ENCODE results near the gene ITGB6. TPM values are rescaled to one million over a fixed set of nuclear protein-coding genes. Genes with fewer than 3 reads are reported as not detected.

The ITGB6 gene
- total and polyA plus RNA-seq, 2 donors (not counting 3 experiments of a cell fraction or from before 2014, with no cell fraction given) = 0.03 TPM; not detected in 1

- no TSS peak for BruUV-seq (replicated peaks)
- POLR2A ChIA-PET = interaction anchor here (1.1 kb wide), 1 partner anchor 21 kb away, joined by 3 read pairs; no protein-coding TSS in a partner anchor
Observed at GRCh38 chr2:160225722-160226121, 25.6 kb upstream of the ITGB6 start.

DNA sequence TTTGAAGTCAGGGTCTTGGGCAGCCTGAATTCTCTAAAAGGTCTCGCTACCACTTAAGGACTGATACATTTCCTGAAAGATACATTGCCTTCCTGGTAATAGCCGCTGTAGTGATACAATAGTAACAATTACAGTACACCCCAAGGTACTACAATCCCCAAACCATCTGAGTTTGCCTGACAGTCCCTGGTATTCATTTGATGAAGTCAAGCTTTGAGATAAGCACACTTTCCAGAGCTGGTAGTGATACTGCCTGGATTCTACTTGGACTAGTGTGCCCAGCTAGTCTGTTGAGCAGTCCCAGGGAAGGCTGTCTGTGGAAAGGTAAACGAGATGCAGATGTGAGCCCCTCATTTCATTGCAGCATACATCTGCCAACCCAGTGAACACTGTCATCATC, 24.4 kb upstream of the ITGB6 start:
- DNase-seq (ENCODE audit: low read depth, low spot score) = no peak
- Histone ChIP-seq H2AFZ (ENCODE audit: low read depth, low read length) (no peak overlapping the region), H3K27me3 (ENCODE audit: control insufficient read depth in 2 of 2, insufficient read depth in 2 of 2, low read length in 2 of 2) (no peaks in the 10 kb centered on the region), H3K4me3 (replicated peaks in 1 of 3; ENCODE audit: insufficient read depth in 1 of 3, low read depth in 1 of 3, low read length in 3 of 3) (peak overlapping the region in 1 of 3 experiments; percentile 41), H3K4me2 (ENCODE audit: insufficient read depth, low read length) (peak overlapping the region; percentile 90), H3K36me3 (ENCODE audit: control insufficient read depth in 2 of 2, extremely low read depth in 1 of 2, insufficient read depth in 2 of 2, low read length in 2 of 2) (no peaks in the 10 kb centered on the region), H3K9ac (replicated peaks; ENCODE audit: extremely low read depth, insufficient read depth, low read length) (peak overlapping the region; percentile 68), H3K27ac (ENCODE audit: insufficient read depth, low read depth, low read length) (peak overlapping the region; percentile 95), H4K20me1 (replicated peaks; ENCODE audit: control insufficient read depth, extremely low read depth, insufficient read depth, low read length) (no peaks in the 10 kb centered on the region), H3K9me1 (replicated peaks; ENCODE audit: control insufficient read depth, extremely low read depth, insufficient read depth, low read length) (no peaks in the 10 kb centered on the region), H3K4me1 (ENCODE audit: control insufficient read depth, extremely low read depth, insufficient read depth, low read length) (peaks cover 85% of the 10 kb centered on the region), H3K79me2 (ENCODE audit: control insufficient read depth, insufficient read depth, low read length) (no peaks in the 10 kb centered on the region), H3K9me3 (replicated peaks; ENCODE audit: control insufficient read depth, insufficient read depth, low read length) (no peaks in the 10 kb centered on the region)
- TSS peak; percentile 3 for BruUV-seq (replicated peaks)
- POLR2A ChIA-PET = interaction anchor here (1.6 kb wide), 1 partner anchor 15 kb away, joined by 4 read pairs; no protein-coding TSS in a partner anchor
- intact Hi-C loops (cut with micrococcal nuclease) (loop anchor here (1.0 kb wide), 1 partner anchor 14 kb away; no protein-coding TSS in a partner anchor), dilution Hi-C loops (cut with MboI; ENCODE audit: extremely low pct_ligation_motif_present, low sequenced_read_pairs) (no loop called here)
- TF ChIP-seq POLR2AphosphoS5 (IDR thresholded peaks at IDR 0.05; ENCODE audit: insufficient read depth, low read depth, low read length) (peak; percentile 0), POLR2A (IDR thresholded peaks at IDR 0.05; ENCODE audit: low read depth, low read length) (peak; percentile 44), GATA2 (IDR thresholded peaks at IDR 0.05; ENCODE audit: insufficient read depth, insufficient read length, low read depth, low read length) (peak; percentile 3)
- TF ChIP-seq, protein P1, sequence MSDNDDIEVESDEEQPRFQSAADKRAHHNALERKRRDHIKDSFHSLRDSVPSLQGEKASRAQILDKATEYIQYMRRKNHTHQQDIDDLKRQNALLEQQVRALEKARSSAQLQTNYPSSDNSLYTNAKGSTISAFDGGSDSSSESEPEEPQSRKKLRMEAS (IDR thresholded peaks at IDR 0.05; ENCODE audit: insufficient read depth, insufficient read length) = no peak
- CTCF ChIA-PET = interaction anchor here (1.0 to 9.0 kb wide), 6 partner anchors 15 to 68 kb away, joined by 3 to 56 read pairs (median 4); no protein-coding TSS in a partner anchor
- FAIRE-seq = no peak

More at GRCh38 chr2:160225722-160226121, 25.6 kb upstream of the ITGB6 start:
- Histone ChIP-seq H2AFZ (ENCODE audit: low read depth, low read length) (no peak overlapping the region), H3K27me3 (ENCODE audit: control insufficient read depth in 2 of 2, insufficient read depth in 2 of 2, low read length in 2 of 2) (no peaks in the 10 kb centered on the region), H3K9ac (replicated peaks; ENCODE audit: extremely low read depth, insufficient read depth, low read length) (no peak overlapping the region), H3K36me3 (ENCODE audit: control insufficient read depth in 2 of 2, extremely low read depth in 1 of 2, insufficient read depth in 2 of 2, low read length in 2 of 2) (no peaks in the 10 kb centered on the region), H3K4me2 (ENCODE audit: insufficient read depth, low read length) (no peak overlapping the region), H3K4me3 (replicated peaks in 1 of 3; ENCODE audit: insufficient read depth in 1 of 3, low read depth in 1 of 3, low read length in 3 of 3) (no peak overlapping the region), H3K9me1 (replicated peaks; ENCODE audit: control insufficient read depth, extremely low read depth, insufficient read depth, low read length) (no peaks in the 10 kb centered on the region), H3K27ac (ENCODE audit: insufficient read depth, low read depth, low read length) (peak overlapping the region; percentile 95), H3K4me1 (ENCODE audit: control insufficient read depth, extremely low read depth, insufficient read depth, low read length) (peaks cover 90% of the 10 kb centered on the region), H4K20me1 (replicated peaks; ENCODE audit: control insufficient read depth, extremely low read depth, insufficient read depth, low read length) (no peaks in the 10 kb centered on the region), H3K9me3 (replicated peaks; ENCODE audit: control insufficient read depth, insufficient read depth, low read length) (no peaks in the 10 kb centered on the region), H3K79me2 (ENCODE audit: control insufficient read depth, insufficient read depth, low read length) (no peaks in the 10 kb centered on the region)
- TF ChIP-seq, protein P1 (IDR thresholded peaks at IDR 0.05; ENCODE audit: insufficient read depth, insufficient read length) = no peak
- no peak for TF ChIP-seq POLR2A (IDR thresholded peaks at IDR 0.05; ENCODE audit: low read depth, low read length)
- TF ChIP-seq EZH2 (IDR thresholded peaks at IDR 0.05; ENCODE audit: borderline replicate concordance, low read depth, low read length, severe bottlenecking) = no peak
- no peak for TF ChIP-seq MYC (IDR thresholded peaks at IDR 0.05; ENCODE audit: low read depth, low read length)
- intact Hi-C loops (cut with micrococcal nuclease) (loop anchor here (5.0 kb wide), 1 partner anchor 68 kb away; no protein-coding TSS in a partner anchor), dilution Hi-C loops (cut with MboI; ENCODE audit: extremely low pct_ligation_motif_present, low sequenced_read_pairs) (no loop called here)
- CTCF ChIA-PET = interaction anchor here (0.6 to 9.0 kb wide), 7 partner anchors 11 to 779 kb away, joined by 3 to 56 read pairs (median 6); no protein-coding TSS in a partner anchor
- FAIRE-seq (no peak), DNase-seq (ENCODE audit: low read depth, low spot score) (no peak)
